IgD-negative memory B cell (primary cell): ENCODE data around the gene HSP90AB1. TPM values are rescaled to one million over a fixed set of nuclear protein-coding genes. Genes with fewer than 3 reads are reported as not detected.

Experiments
- H3K27ac Mint-ChIP-seq, 3 donors: one replicate each; pipeline ENCODE4 v1.8.0; 2020 to 2022; ENCODE audit warnings: mild to moderate bottlenecking in 3 of 3, mixed read lengths in 3 of 3, moderate library complexity in 1 of 3
- H3K27me3 Mint-ChIP-seq: one replicate; pipeline ENCODE4 v1.8.0; 2021; ENCODE audit warnings: mixed read lengths
- H3K36me3 Mint-ChIP-seq: one replicate; pipeline ENCODE4 v1.8.0; 2020; ENCODE audit warnings: mild to moderate bottlenecking, mixed read lengths
- H3K4me1 Mint-ChIP-seq, 3 donors: one replicate each; pipeline ENCODE4 v1.8.0; 2020 to 2022; ENCODE audit warnings: mixed read lengths in 3 of 3, mild to moderate bottlenecking in 1 of 3
- H3K4me3 Mint-ChIP-seq, 4 donors: one replicate each; pipeline ENCODE4 v1.8.0; 2020 to 2022; ENCODE audit warnings: mild to moderate bottlenecking in 4 of 4, mixed read lengths in 4 of 4, moderate library complexity in 3 of 4
- H3K9me3 Mint-ChIP-seq, 3 donors: one replicate each; pipeline ENCODE4 v1.8.0; 2020 to 2021; ENCODE audit warnings: mixed read lengths in 3 of 3, mild to moderate bottlenecking in 1 of 3
- polyA plus RNA-seq: library from polyadenylated mRNA; unstranded; fragments of 300-500 nt; fragmentation: Illumina TruSeq; gene quantifications from one replicate; pipeline ENCODE4 v1.2.3, GENCODE V29; 2021

The HSP90AB1 gene
- polyA plus RNA-seq, 1 donor from 2014 or later = 435 TPM

DNA sequence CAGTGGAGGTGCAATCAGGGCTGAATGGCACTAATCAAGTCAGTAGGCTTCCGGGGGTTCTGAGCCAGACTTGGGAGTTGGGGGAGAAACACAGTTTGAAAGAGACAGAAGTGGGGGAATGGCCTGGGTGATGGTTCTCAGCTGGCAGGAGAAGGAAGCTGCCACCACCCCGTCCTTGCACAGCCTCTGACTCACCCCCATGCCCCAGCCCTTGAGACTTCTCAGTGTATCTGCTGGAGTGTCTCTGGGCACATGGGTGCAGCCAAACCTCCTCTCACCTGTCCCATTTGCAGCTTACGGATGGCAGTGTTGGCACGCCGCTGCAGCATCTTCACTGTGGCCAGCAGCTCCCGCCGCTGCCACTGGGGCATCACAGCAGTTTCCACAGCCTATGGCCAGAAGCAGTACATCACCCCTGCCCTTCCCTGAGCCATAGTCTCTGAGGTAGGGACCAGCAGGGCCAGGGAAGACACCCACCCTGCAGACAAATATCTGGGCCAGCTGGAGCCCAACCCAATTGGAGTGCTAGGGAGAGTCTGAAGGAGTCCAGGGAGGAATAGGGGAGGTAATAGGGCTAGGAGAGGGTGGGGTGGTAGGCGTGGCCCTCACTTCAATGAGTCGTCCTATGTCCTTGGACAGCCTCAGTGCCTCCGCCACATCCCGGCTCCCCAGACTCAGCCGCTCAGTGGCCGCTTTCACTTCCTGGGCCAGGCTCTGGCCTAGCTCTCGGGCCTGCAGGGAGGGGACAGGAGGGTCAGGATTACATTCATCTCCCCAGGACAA, 55.1 kb downstream of the HSP90AB1 start:
- Mint-ChIP-seq H3K4me3 (no peak overlapping the region), H3K4me1 (peaks cover 0 to 2% (median 0%) of the 10 kb centered on the region in 3 donors), H3K27me3 (peaks cover 8% of the 10 kb centered on the region), H3K36me3 (peaks cover 9% of the 10 kb centered on the region), H3K27ac (no peak overlapping the region), H3K9me3 (no peaks in the 10 kb centered on the region)

DNA sequence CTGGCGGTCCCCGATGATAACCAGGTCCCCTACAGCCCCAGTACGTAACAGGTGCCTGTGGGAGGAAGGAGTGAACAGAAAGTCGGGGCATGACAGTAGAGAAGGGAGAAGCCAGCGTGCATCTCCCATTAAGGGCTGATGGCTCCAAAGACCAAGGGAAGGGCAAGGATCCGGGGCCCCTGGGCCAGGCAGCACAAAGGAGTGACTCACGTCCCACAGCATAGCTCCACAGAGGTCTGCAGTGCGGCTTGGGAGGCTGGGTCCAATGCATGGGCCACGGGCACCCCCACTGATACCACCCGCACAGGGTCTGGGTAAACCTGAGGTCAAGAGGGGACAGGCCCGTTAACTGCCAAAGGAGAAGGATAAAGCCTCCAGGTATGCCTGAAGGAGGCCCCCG, 56.0 kb downstream of the HSP90AB1 start:
- peaks cover 3% of the 10 kb centered on the region for H3K27me3 Mint-ChIP-seq
- H3K27ac Mint-ChIP-seq = no peak overlapping the region
- no peak overlapping the region for H3K4me3 Mint-ChIP-seq
- H3K9me3 Mint-ChIP-seq = no peaks in the 10 kb centered on the region
- peaks cover 9% of the 10 kb centered on the region for H3K36me3 Mint-ChIP-seq
- H3K4me1 Mint-ChIP-seq = peaks cover 0 to under 1% (median 0%) of the 10 kb centered on the region in 3 donors

Other genes starting within 250 kb of the HSP90AB1 start
- gene MRPL14, start 119.6 kb upstream of the HSP90AB1 start, polyA plus RNA-seq = 70.6 TPM
- 2.8 TPM for gene TMEM63B, start 119.5 kb upstream of the HSP90AB1 start, polyA plus RNA-seq
- gene CAPN11, start 88.3 kb upstream of the HSP90AB1 start, polyA plus RNA-seq = not detected
- gene MYMX, start 30.2 kb upstream of the HSP90AB1 start, polyA plus RNA-seq = not detected
- 5.4 TPM for gene SLC29A1, start 23.5 kb upstream of the HSP90AB1 start, polyA plus RNA-seq
- 42.6 TPM for gene SLC35B2, start 10.4 kb downstream of the HSP90AB1 start, polyA plus RNA-seq
- 23.5 TPM for gene NFKBIE, start 18.4 kb downstream of the HSP90AB1 start, polyA plus RNA-seq
- not detected for gene TMEM151B, start 23.3 kb downstream of the HSP90AB1 start, polyA plus RNA-seq
- gene AARS2, start 66.2 kb downstream of the HSP90AB1 start, polyA plus RNA-seq = 10.2 TPM
- gene SPATS1, start 95.5 kb downstream of the HSP90AB1 start, polyA plus RNA-seq = not detected
- gene CDC5L, start 140.6 kb downstream of the HSP90AB1 start, polyA plus RNA-seq = 16.0 TPM